ENCODE results near the gene SDHB.

GRCh38 chr1:17018849-17019248 lies 35.0 kb downstream of the SDHB start:
- TF ChIP-seq POLR2A (IDR thresholded peaks at IDR 0.05), result no peak
- TF ChIP-seq CTCF (IDR thresholded peaks at IDR 0.05), result no peak

Measured in uterus (tissue), 2 donors.